T follicular helper cell (primary cell): ENCODE results near the gene HDAC4.

Source experiments
- DNase-seq: peaks from one replicate; pipeline ENCODE4 v3.0.0-alpha.2; 2020; ENCODE audit warnings: low read depth

The HDAC4 gene

GRCh38 chr2:239168575-239168974 lies 232.2 kb downstream of the HDAC4 start:
- no peak for DNase-seq

- DNase-seq, result no peak
These were observed 232.9 kb downstream of the HDAC4 start for GRCh38 chr2:239167766-239168444.

- no peak for DNase-seq
These were observed 233.7 kb downstream of the HDAC4 start for GRCh38 chr2:239167011-239167673.

- no peak for DNase-seq
These were observed 234.5 kb downstream of the HDAC4 start for GRCh38 chr2:239166201-239166834.

GRCh38 chr2:239165206-239165831 lies 235.5 kb downstream of the HDAC4 start:
- no peak for DNase-seq

- DNase-seq, result no peak
These were observed 236.4 kb downstream of the HDAC4 start for GRCh38 chr2:239164335-239164871.

- DNase-seq, result no peak
These were observed 237.0 kb downstream of the HDAC4 start for GRCh38 chr2:239163688-239164334.

GRCh38 chr2:239162976-239163687 lies 237.7 kb downstream of the HDAC4 start:
- DNase-seq, result no peak

- DNase-seq, result no peak
These were observed 238.5 kb downstream of the HDAC4 start for GRCh38 chr2:239162141-239162821.

GRCh38 chr2:239161711-239162140 lies 239.1 kb downstream of the HDAC4 start:
- no peak for DNase-seq

- DNase-seq, result no peak
These were observed 240.3 kb downstream of the HDAC4 start for GRCh38 chr2:239160226-239161143.

- no peak for DNase-seq
These were observed 241.3 kb downstream of the HDAC4 start for GRCh38 chr2:239159476-239159911.

GRCh38 chr2:239158641-239159475 lies 242.0 kb downstream of the HDAC4 start:
- DNase-seq, result no peak

GRCh38 chr2:239157771-239158170 lies 243.0 kb downstream of the HDAC4 start:
- no peak for DNase-seq

GRCh38 chr2:239157269-239157668 lies 243.6 kb downstream of the HDAC4 start:
- no peak for DNase-seq

- no peak for DNase-seq
These were observed 244.1 kb downstream of the HDAC4 start for GRCh38 chr2:239156516-239157265.

- DNase-seq, result no peak
These were observed 244.9 kb downstream of the HDAC4 start for GRCh38 chr2:239155806-239156480.
